B cell (primary cell): Measurements from ENCODE around the gene TK2. TPM values are rescaled to one million over a fixed set of nuclear protein-coding genes. Genes with fewer than 3 reads are reported as not detected.

Experiments used
- ATAC-seq: fragments of 200-7000 bp; cut with Tn5 transposase; one replicate; pipeline ENCODE4 v1.10.0; 2021; ENCODE audit warnings: low read depth, mild to moderate bottlenecking, moderate number of reproducible peaks, moderate library complexity
- CTCF ChIA-PET: fragments of 350-600 bp; sonication (Branson Sonifier 250); formaldehyde crosslinking; loops from one replicate; lab custom pipeline; 2021; ENCODE audit warnings: antibody characterized with exemption, inconsistent platforms; lab: Charles Lee
- POLR2A ChIA-PET: fragments of 350-600 bp; sonication (Branson Sonifier 250); formaldehyde crosslinking; loops from one replicate; lab custom pipeline; 2021; ENCODE audit warnings: antibody characterized with exemption; lab: Charles Lee
- DNase-seq: peaks from one replicate; pipeline ENCODE4 v3.0.0; 2013
- H2AFZ ChIP-seq: 2 replicates; pipeline ENCODE4 v1.6.1; 2012; ENCODE audit warnings: mild to moderate bottlenecking, low read depth, low read length; ENCODE audit not compliant: insufficient read depth, poor library complexity, severe bottlenecking
- H3K27ac ChIP-seq, 2 donors: 1 replicate in 1 of 2; 2 replicates in 1 of 2; pipeline ENCODE4 v1.5.1; 2012 to 2013; ENCODE audit warnings: low read length in 2 of 2, mild to moderate bottlenecking in 2 of 2, moderate library complexity in 1 of 2
- H3K27me3 ChIP-seq, 4 experiments: fragments of 200-600 bp in 1 of 4; sonication (generic) in 1 of 4; replicated peaks in 1 of 4; 1 replicate in 2 of 4; 2 replicates in 2 of 4; pipeline versions ENCODE4 v1.6.1 to v1.7.0; 2013 to 2016; ENCODE audit warnings: low read length in 3 of 4, mild to moderate bottlenecking in 2 of 4, mixed read lengths in 1 of 4, moderate library complexity in 1 of 4; ENCODE audit not compliant: insufficient read depth in 4 of 4, control insufficient read depth in 3 of 4; ENCODE audit errors: control extremely low read depth in 1 of 4
- H3K36me3 ChIP-seq, 2 experiments: replicated peaks in 1 of 2; 1 replicate in 1 of 2; 2 replicates in 1 of 2; pipeline versions ENCODE4 v1.6.1 to v1.7.1; 2013; ENCODE audit warnings: low read length in 1 of 2; ENCODE audit not compliant: insufficient read depth in 2 of 2, control insufficient read depth in 1 of 2; ENCODE audit errors: control extremely low read depth in 1 of 2, extremely low read depth in 1 of 2
- H3K4me1 ChIP-seq, 2 donors: fragments of 200-600 bp in 1 of 2; sonication (generic) in 1 of 2; 1 replicate in 1 of 2; 2 replicates in 1 of 2; pipeline versions ENCODE4 v1.5.1 to v1.6.1; 2013 to 2017; ENCODE audit warnings: low read length in 2 of 2; ENCODE audit not compliant: control insufficient read depth in 2 of 2, insufficient read depth in 2 of 2
- H3K4me2 ChIP-seq: replicated peaks from 2 replicates; pipeline ENCODE3; 2012; ENCODE audit warnings: mild to moderate bottlenecking, low read depth, low read length; ENCODE audit not compliant: poor library complexity, severe bottlenecking
- H3K4me3 ChIP-seq, 5 experiments: fragments of 200-600 bp in 1 of 5; sonication (generic) in 1 of 5; 1 replicate in 3 of 5; 2 replicates in 2 of 5; pipeline versions ENCODE4 v1.5.1 to v1.7.0; 2011 to 2016; ENCODE audit warnings: low read length in 4 of 5, mild to moderate bottlenecking in 4 of 5, low read depth in 2 of 5, control low read depth in 1 of 5, moderate library complexity in 1 of 5; ENCODE audit not compliant: insufficient read depth in 1 of 5; ENCODE audit errors: control extremely low read depth in 1 of 5, extremely low read depth in 1 of 5
- H3K79me2 ChIP-seq: fragments of 200-600 bp; sonication (generic); one replicate; pipeline ENCODE4 v1.6.0; 2016; ENCODE audit warnings: low read length; ENCODE audit not compliant: control insufficient read depth, insufficient read depth
- H3K9ac ChIP-seq: fragments of 200-600 bp; sonication (generic); 2 replicates; pipeline ENCODE4 v1.6.1; 2017; ENCODE audit warnings: mild to moderate bottlenecking, low read length, moderate library complexity
- H3K9me3 ChIP-seq, 3 donors: one replicate each; pipeline versions ENCODE4 v1.6.1 to v1.7.1; 2013; ENCODE audit warnings: low read length in 2 of 3; ENCODE audit not compliant: control insufficient read depth in 2 of 3, insufficient read depth in 1 of 3; ENCODE audit errors: control extremely low read depth in 1 of 3
- H4K20me1 ChIP-seq: 2 replicates; pipeline ENCODE4 v1.6.0; 2012; ENCODE audit warnings: mild to moderate bottlenecking, low read length; ENCODE audit not compliant: insufficient read depth, control insufficient read depth, poor library complexity, severe bottlenecking
- H3K27ac Mint-ChIP-seq: one replicate; pipeline ENCODE4 v1.8.0; 2021; ENCODE audit warnings: mixed read lengths
- H3K27me3 Mint-ChIP-seq: one replicate; pipeline ENCODE4 v1.8.0; 2021; ENCODE audit warnings: mixed read lengths
- H3K4me1 Mint-ChIP-seq: one replicate; pipeline ENCODE4 v1.8.0; 2021; ENCODE audit warnings: mixed read lengths
- H3K4me3 Mint-ChIP-seq: one replicate; pipeline ENCODE4 v1.8.0; 2021; ENCODE audit warnings: mixed read lengths
- H3K9me3 Mint-ChIP-seq: one replicate; pipeline ENCODE4 v1.8.0; 2022; ENCODE audit warnings: mixed read lengths; ENCODE audit not compliant: insufficient read depth
- EZH2 ChIP-seq: IDR thresholded peaks from 2 replicates; pipeline ENCODE4 v1.6.1; 2012; ENCODE audit warnings: borderline replicate concordance, low read depth, mild to moderate bottlenecking, moderate library complexity, low read length; ENCODE audit not compliant: insufficient read depth, poor library complexity, severe bottlenecking
- WGBS: methylation state at CpG from one replicate; pipeline ENCODE4 v1.1.5; 2013; ENCODE audit warnings: missing lambda C conversion rate; ENCODE audit not compliant: insufficient coverage; 5-methylcytosine and 5-hydroxymethylcytosine counted together
- intact Hi-C: fragments of 100-400 bp; cut with micrococcal nuclease; formaldehyde crosslinking; loops from one replicate; pipeline ENCODE4 v1.10.0; 2022
- polyA plus RNA-seq: library from polyadenylated mRNA; depleted of rRNA; stranded (reverse); fragments of >200 nt; gene quantifications from 2 replicates; pipeline ENCODE4 v1.2.3, GENCODE V29; 2012
- total RNA-seq, 2 donors: library from RNA; stranded (reverse); fragments of 120-200 nt in 1 of 2; gene quantifications; 1 replicate in 1 of 2; 2 replicates in 1 of 2; pipeline versions ENCODE4 v1.2.3 to v1.2.4, GENCODE V29; 2013 to 2022
- TF ChIP-seq, protein P1 (sequence below): fragments of 200-600 bp; IDR thresholded peaks from one replicate; pipeline ENCODE4 v1.8.0; 2022; ENCODE audit warnings: antibody characterized with exemption, mild to moderate bottlenecking

TK2 gene
- total and polyA plus RNA-seq, 2 donors (not counting 1 experiment from before 2014, with no cell fraction given): 2.9 to 9.7 TPM

DNA sequence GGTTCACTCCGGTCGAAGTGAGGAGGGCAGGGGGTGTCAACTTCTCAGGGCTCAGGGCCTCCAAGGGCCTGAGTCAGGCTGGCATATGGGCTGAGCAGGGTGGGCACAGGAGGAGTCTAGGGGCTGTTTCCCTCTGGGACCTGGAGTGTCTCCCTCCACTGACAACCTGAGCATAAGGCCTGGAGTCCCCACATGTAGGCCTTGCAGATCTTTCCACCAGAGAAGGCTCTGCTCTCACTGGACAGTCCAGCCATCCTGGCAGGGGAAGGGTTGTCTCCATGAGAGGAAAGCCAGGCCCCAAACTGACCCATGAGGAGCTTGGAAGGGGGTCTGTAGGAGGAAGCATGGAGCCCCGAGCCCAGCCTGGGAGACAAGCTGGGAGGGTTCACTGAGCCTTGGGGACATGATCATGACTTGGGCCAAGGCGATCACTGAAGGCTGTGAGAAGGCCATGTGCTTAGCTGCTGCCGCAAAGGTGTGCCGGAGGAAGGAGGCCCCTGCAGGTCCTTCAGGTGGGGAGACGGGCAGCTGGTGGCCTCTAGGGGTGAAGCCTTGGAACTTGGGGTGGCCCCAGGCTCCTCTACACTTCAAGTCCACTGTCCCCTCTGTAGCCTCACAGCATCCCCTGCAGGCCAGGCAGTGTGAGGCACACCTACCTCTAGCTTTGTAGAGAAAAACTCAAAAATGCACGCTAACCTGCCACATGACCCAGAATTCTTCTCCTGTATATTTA, 39.2 kb upstream of the TK2 start:
- H3K36me3 ChIP-seq: no peaks in the 10 kb centered on the region
- Mint-ChIP-seq H3K4me1 (peaks cover 30% of the 10 kb centered on the region), H3K9me3 (no peaks in the 10 kb centered on the region), H3K27ac (peak overlapping the region; percentile 59), H3K4me3 (peak overlapping the region; percentile 75), H3K27me3 (peaks cover 9% of the 10 kb centered on the region)
- intact Hi-C loops: loop anchor here (1.0 to 2.0 kb wide), 6 partner anchors 16 to 183 kb away; partner anchors contain the start of genes CKLF and CMTM3
- DNase-seq (peak; percentile 79), ATAC-seq (peak; percentile 90)
- no peak overlapping the region for H3K27ac ChIP-seq
- 89% methylated on average over 5 of the region's 8 CpGs for WGBS
- H3K27me3 ChIP-seq: peaks cover 0 to 20% (median 6%) of the 10 kb centered on the region in 4 experiments
- peaks cover 0 to 11% (median 4%) of the 10 kb centered on the region in 3 donors for H3K9me3 ChIP-seq
- POLR2A ChIA-PET: interaction anchor here (0.7 kb wide), 1 partner anchor 108 kb away, joined by 7 read pairs; no protein-coding TSS in a partner anchor
- H3K9ac ChIP-seq: no peak overlapping the region
- no peak overlapping the region for H2AFZ ChIP-seq
- CTCF ChIA-PET: interaction anchor here (0.6 to 6.3 kb wide), 26 partner anchors 9 to 279 kb away, joined by 3 to 91 read pairs (median 6); partner anchors contain the start of genes CKLF and CMTM2
- peaks cover 24 to 34% of the 10 kb centered on the region in 2 donors for H3K4me1 ChIP-seq
- H3K4me2 ChIP-seq: no peak overlapping the region
- no peaks in the 10 kb centered on the region for H3K79me2 ChIP-seq
- H3K4me3 ChIP-seq: no peak overlapping the region
- TF ChIP-seq, protein P1, sequence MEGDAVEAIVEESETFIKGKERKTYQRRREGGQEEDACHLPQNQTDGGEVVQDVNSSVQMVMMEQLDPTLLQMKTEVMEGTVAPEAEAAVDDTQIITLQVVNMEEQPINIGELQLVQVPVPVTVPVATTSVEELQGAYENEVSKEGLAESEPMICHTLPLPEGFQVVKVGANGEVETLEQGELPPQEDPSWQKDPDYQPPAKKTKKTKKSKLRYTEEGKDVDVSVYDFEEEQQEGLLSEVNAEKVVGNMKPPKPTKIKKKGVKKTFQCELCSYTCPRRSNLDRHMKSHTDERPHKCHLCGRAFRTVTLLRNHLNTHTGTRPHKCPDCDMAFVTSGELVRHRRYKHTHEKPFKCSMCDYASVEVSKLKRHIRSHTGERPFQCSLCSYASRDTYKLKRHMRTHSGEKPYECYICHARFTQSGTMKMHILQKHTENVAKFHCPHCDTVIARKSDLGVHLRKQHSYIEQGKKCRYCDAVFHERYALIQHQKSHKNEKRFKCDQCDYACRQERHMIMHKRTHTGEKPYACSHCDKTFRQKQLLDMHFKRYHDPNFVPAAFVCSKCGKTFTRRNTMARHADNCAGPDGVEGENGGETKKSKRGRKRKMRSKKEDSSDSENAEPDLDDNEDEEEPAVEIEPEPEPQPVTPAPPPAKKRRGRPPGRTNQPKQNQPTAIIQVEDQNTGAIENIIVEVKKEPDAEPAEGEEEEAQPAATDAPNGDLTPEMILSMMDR: peak; percentile 83
- TF ChIP-seq EZH2: no peak
- H4K20me1 ChIP-seq: no peaks in the 10 kb centered on the region
